ENCODE data around the gene SGMS1. TPM values are rescaled to one million over a fixed set of nuclear protein-coding genes. Genes with fewer than 3 reads are reported as not detected.
"Not testable (repeated sequence)": the region's sequence is repeated elsewhere in the genome, so short reads cannot be mapped to it uniquely, and the experiment has no call there.

The SGMS1 gene
- total RNA-seq, 1 donor: 68.0 TPM

GRCh38 chr10:50572017-50572491 is 51.7 kb downstream of the SGMS1 start:
- no peak overlapping the region for H3K4me2 ChIP-seq (ENCODE audit: insufficient read depth, low read length)
- no peaks in the 10 kb centered on the region for H3K9me3 ChIP-seq (ENCODE audit: low read depth, low read length)
- TF ChIP-seq CTCF (IDR thresholded peaks at IDR 0.05; ENCODE audit: extremely low read depth, low read depth, low read length): no peak
- no peak overlapping the region for H3K27ac ChIP-seq (ENCODE audit: low read depth, low read length)
- H3K79me2 ChIP-seq (ENCODE audit: insufficient read depth, low read length): peaks cover 11% of the 10 kb centered on the region
- H2AFZ ChIP-seq (ENCODE audit: low read length): no peak overlapping the region
- H3K4me1 ChIP-seq (ENCODE audit: insufficient read depth, low read length): peaks cover 14% of the 10 kb centered on the region
- no peak for DNase-seq (ENCODE audit: insufficient read length, low spot score, missing footprints)
- H3K4me3 ChIP-seq (ENCODE audit: insufficient read depth, low read length): no peak overlapping the region
- peaks cover 21% of the 10 kb centered on the region for H4K20me1 ChIP-seq (ENCODE audit: insufficient read depth, low read length)
- H3K27me3 ChIP-seq (ENCODE audit: insufficient read depth, low read length): no peaks in the 10 kb centered on the region
- H3K36me3 ChIP-seq (ENCODE audit: insufficient read depth, low read length): no peaks in the 10 kb centered on the region

- not testable (repeated sequence) for H3K36me3 ChIP-seq (ENCODE audit: insufficient read depth, low read length); H3K27me3 ChIP-seq (ENCODE audit: insufficient read depth, low read length); DNase-seq (ENCODE audit: insufficient read length, low spot score, missing footprints); H3K27ac ChIP-seq (ENCODE audit: low read depth, low read length); H3K9me3 ChIP-seq (ENCODE audit: low read depth, low read length); H3K4me1 ChIP-seq (ENCODE audit: insufficient read depth, low read length); H3K4me3 ChIP-seq (ENCODE audit: insufficient read depth, low read length); H3K4me2 ChIP-seq (ENCODE audit: insufficient read depth, low read length); H2AFZ ChIP-seq (ENCODE audit: low read length)
- Histone ChIP-seq H3K79me2 (ENCODE audit: insufficient read depth, low read length) (peaks cover 11% of the 10 kb centered on the region), H4K20me1 (ENCODE audit: insufficient read depth, low read length) (peaks cover 19% of the 10 kb centered on the region)
Measured at GRCh38 chr10:50568750-50569149, 55.0 kb downstream of the SGMS1 start.

GRCh38 chr10:50567384-50567783 is 56.4 kb downstream of the SGMS1 start:
- peaks cover 7% of the 10 kb centered on the region for H3K79me2 ChIP-seq (ENCODE audit: insufficient read depth, low read length)
- no peak overlapping the region for H3K4me2 ChIP-seq (ENCODE audit: insufficient read depth, low read length)
- TF ChIP-seq CTCF (IDR thresholded peaks at IDR 0.05; ENCODE audit: extremely low read depth, low read depth, low read length): no peak
- peaks cover 4% of the 10 kb centered on the region for H3K4me1 ChIP-seq (ENCODE audit: insufficient read depth, low read length)
- H3K27me3 ChIP-seq (ENCODE audit: insufficient read depth, low read length): no peaks in the 10 kb centered on the region
- no peaks in the 10 kb centered on the region for H3K36me3 ChIP-seq (ENCODE audit: insufficient read depth, low read length)
- no peak overlapping the region for H3K4me3 ChIP-seq (ENCODE audit: insufficient read depth, low read length)
- peaks cover 12% of the 10 kb centered on the region for H4K20me1 ChIP-seq (ENCODE audit: insufficient read depth, low read length)
- H3K9me3 ChIP-seq (ENCODE audit: low read depth, low read length): no peaks in the 10 kb centered on the region
- no peak overlapping the region for H3K27ac ChIP-seq (ENCODE audit: low read depth, low read length)
- no peak for DNase-seq (ENCODE audit: insufficient read length, low spot score, missing footprints)
- H2AFZ ChIP-seq (ENCODE audit: low read length): no peak overlapping the region

- no peaks in the 10 kb centered on the region for H3K36me3 ChIP-seq (ENCODE audit: insufficient read depth, low read length)
- H3K27me3 ChIP-seq (ENCODE audit: insufficient read depth, low read length): no peaks in the 10 kb centered on the region
- no peaks in the 10 kb centered on the region for H3K79me2 ChIP-seq (ENCODE audit: insufficient read depth, low read length)
- H4K20me1 ChIP-seq (ENCODE audit: insufficient read depth, low read length): peaks cover 8% of the 10 kb centered on the region
- no peak for DNase-seq (ENCODE audit: insufficient read length, low spot score, missing footprints)
- H3K4me2 ChIP-seq (ENCODE audit: insufficient read depth, low read length): no peak overlapping the region
- H3K27ac ChIP-seq (ENCODE audit: low read depth, low read length): no peak overlapping the region
- no peak overlapping the region for H3K4me3 ChIP-seq (ENCODE audit: insufficient read depth, low read length)
- TF ChIP-seq CTCF (IDR thresholded peaks at IDR 0.05; ENCODE audit: extremely low read depth, low read depth, low read length): no peak
- no peak overlapping the region for H2AFZ ChIP-seq (ENCODE audit: low read length)
- H3K9me3 ChIP-seq (ENCODE audit: low read depth, low read length): no peaks in the 10 kb centered on the region
- H3K4me1 ChIP-seq (ENCODE audit: insufficient read depth, low read length): peaks cover 7% of the 10 kb centered on the region
Measured at GRCh38 chr10:50566150-50566549, 57.6 kb downstream of the SGMS1 start.
